Left kidney (tissue), 8 donors: ENCODE measurements around the gene NKAPL. TPM values are rescaled to one million over a fixed set of nuclear protein-coding genes. Genes with fewer than 3 reads are reported as not detected.

Source experiments
- DNase-seq: peaks from one replicate; pipeline ENCODE4 v3.0.0-alpha.2; 2013
- long read RNA-seq, 8 donors: transcript quantifications; one replicate each; lab custom pipeline, GENCODE V29; 2026
- polyA plus RNA-seq: library from polyadenylated mRNA; unstranded; fragments of 120-200 nt; gene quantifications from one replicate; pipeline ENCODE4 v1.2.1, GENCODE V29; 2013; ENCODE audit not compliant: insufficient read length

NKAPL gene
- polyA plus RNA-seq, result 2.9 TPM
- long read RNA-seq, donor 1, transcript NKAPL-201 (1 exons, 1,639 nt), result major isoform, 7 of 7 reads
- long read RNA-seq, donor 1, partial matches to known transcripts, result 0 of 7 reads
- long read RNA-seq, donor 1, other reads (novel, unspliced or antisense), result 0 of 7 reads
- long read RNA-seq, donor 2, transcript NKAPL-201 (1 exons, 1,639 nt), result major isoform, 7 of 7 reads
- long read RNA-seq, donor 2, partial matches to known transcripts, result 0 of 7 reads
- long read RNA-seq, donor 2, other reads (novel, unspliced or antisense), result 0 of 7 reads
- long read RNA-seq, donor 3, partial matches to known transcripts, result 0 of 3 reads
- long read RNA-seq, donor 3, other reads (novel, unspliced or antisense), result 0 of 3 reads
- long read RNA-seq, donor 4, result 0 reads
- long read RNA-seq, donor 5, transcript NKAPL-201 (1 exons, 1,639 nt), result major isoform, 8 of 8 reads
- long read RNA-seq, donor 5, partial matches to known transcripts, result 0 of 8 reads
- long read RNA-seq, donor 5, other reads (novel, unspliced or antisense), result 0 of 8 reads
- long read RNA-seq, donor 6, partial matches to known transcripts, result 0 of 4 reads
- long read RNA-seq, donor 6, other reads (novel, unspliced or antisense), result 0 of 4 reads
- long read RNA-seq, donor 7, transcript NKAPL-201 (1 exons, 1,639 nt), result major isoform, 7 of 7 reads
- long read RNA-seq, donor 7, partial matches to known transcripts, result 0 of 7 reads
- long read RNA-seq, donor 7, other reads (novel, unspliced or antisense), result 0 of 7 reads
- long read RNA-seq, donor 8, partial matches to known transcripts, result 0 of 2 reads
- long read RNA-seq, donor 8, other reads (novel, unspliced or antisense), result 0 of 2 reads

- DNase-seq, result peak; percentile 55
Measured at GRCh38 chr6:28258877-28259777, at the start of gene NKAPL. Gene NKAPL (plus strand): TSS chr6:28259297. CDS start chr6:28259372, 75 bp downstream.

GRCh38 chr6:28209753-28210535, 49.2 kb upstream of the NKAPL start:
- no peak for DNase-seq

- no peak for DNase-seq
Measured at GRCh38 chr6:28211840-28212509, 47.1 kb upstream of the NKAPL start.

GRCh38 chr6:28212510-28213212, 46.4 kb upstream of the NKAPL start:
- no peak for DNase-seq

GRCh38 chr6:28213213-28213523, 45.9 kb upstream of the NKAPL start:
- no peak for DNase-seq

GRCh38 chr6:28215425-28215824, 43.7 kb upstream of the NKAPL start:
- DNase-seq, result no peak

- DNase-seq, result no peak
Measured at GRCh38 chr6:28217890-28218289, 41.2 kb upstream of the NKAPL start.

GRCh38 chr6:28218312-28219248, 40.5 kb upstream of the NKAPL start:
- DNase-seq, result no peak

GRCh38 chr6:28220257-28221133, 38.6 kb upstream of the NKAPL start:
- no peak for DNase-seq

GRCh38 chr6:28224131-28225055, 34.7 kb upstream of the NKAPL start:
- DNase-seq, result no peak

- DNase-seq, result peak; percentile 81
Measured at GRCh38 chr6:28225056-28225834, 33.9 kb upstream of the NKAPL start, which contains the start of gene ZSCAN9. Gene ZSCAN9 (plus strand): TSS chr6:28225275. CDS start chr6:28227085, 1,810 bp downstream.

- DNase-seq, result no peak
Measured at GRCh38 chr6:28226460-28226859, 32.6 kb upstream of the NKAPL start.

- DNase-seq, result no peak
Measured at GRCh38 chr6:28232785-28233184, 26.3 kb upstream of the NKAPL start.

GRCh38 chr6:28235912-28236452, 23.1 kb upstream of the NKAPL start:
- DNase-seq, result no peak

- DNase-seq, result no peak
Measured at GRCh38 chr6:28239636-28240035, 19.5 kb upstream of the NKAPL start.

GRCh38 chr6:28240471-28240870, 18.6 kb upstream of the NKAPL start:
- DNase-seq, result no peak
